ENCODE data around the gene EXOC3L1.

GRCh38 chr16:67206129-67206837 is 16.3 kb upstream of the EXOC3L1 start:
- TF ChIP-seq POLR2A (IDR thresholded peaks at IDR 0.05) (no peak), CTCF (IDR thresholded peaks at IDR 0.05) (no peak)
